Thymus (tissue), 11 donors: ENCODE measurements around the gene RNF26. TPM values are rescaled to one million over a fixed set of nuclear protein-coding genes. Genes with fewer than 3 reads are reported as not detected.

Source experiments
- DNase-seq, 9 donors: peaks; one replicate each; pipeline ENCODE4 v3.0.0-alpha.2; 2013; ENCODE audit warnings: low spot score in 9 of 9, low read depth in 6 of 9, missing footprints in 1 of 9
- H3K27ac ChIP-seq, 2 donors: one replicate each; pipeline ENCODE4 v1.5.1; 2013; ENCODE audit warnings: control low read depth in 1 of 2, low read depth in 1 of 2, low read length in 1 of 2, mild to moderate bottlenecking in 1 of 2, moderate library complexity in 1 of 2
- H3K27me3 ChIP-seq, 2 donors: one replicate each; pipeline ENCODE4 v1.5.1; 2013; ENCODE audit warnings: low read length in 1 of 2; ENCODE audit not compliant: control insufficient read depth in 2 of 2, insufficient read depth in 1 of 2
- H3K36me3 ChIP-seq, 2 donors: one replicate each; pipeline ENCODE4 v1.5.1; 2013; ENCODE audit warnings: low read length in 1 of 2, mild to moderate bottlenecking in 1 of 2, moderate library complexity in 1 of 2; ENCODE audit not compliant: control insufficient read depth in 2 of 2, insufficient read depth in 2 of 2
- H3K4me1 ChIP-seq, 2 donors: one replicate each; pipeline ENCODE4 v1.5.1; 2013; ENCODE audit warnings: low read length in 2 of 2; ENCODE audit not compliant: control insufficient read depth in 2 of 2, insufficient read depth in 2 of 2
- H3K4me3 ChIP-seq, 2 donors: one replicate each; pipeline ENCODE4 v1.5.1; 2013; ENCODE audit warnings: low read length in 2 of 2, control low read depth in 1 of 2, mild to moderate bottlenecking in 1 of 2
- H3K9me3 ChIP-seq, 2 donors: one replicate each; pipeline ENCODE4 v1.5.1; 2013; ENCODE audit warnings: low read length in 1 of 2, mild to moderate bottlenecking in 1 of 2; ENCODE audit not compliant: control insufficient read depth in 2 of 2, insufficient read depth in 1 of 2
- WGBS: extraction: QIAGEN DNeasy Blood & Tissue Kit; methylation state at CpG from one replicate; pipeline ENCODE4 v1.1.7; 2013; 5-methylcytosine and 5-hydroxymethylcytosine counted together
- polyA plus RNA-seq: library from polyadenylated mRNA; stranded (reverse); fragments of 200-250 nt; gene quantifications from one replicate; pipeline ENCODE4 v1.2.3, GENCODE V29; 2013
- total RNA-seq: library from RNA; stranded (reverse); fragments of 120-200 nt; gene quantifications from one replicate; pipeline ENCODE4 v1.2.4, GENCODE V29; 2013
- donor health status: healthy.

The RNF26 gene
- total and polyA plus RNA-seq, 2 donors = 2.7 to 9.0 TPM

DNA sequence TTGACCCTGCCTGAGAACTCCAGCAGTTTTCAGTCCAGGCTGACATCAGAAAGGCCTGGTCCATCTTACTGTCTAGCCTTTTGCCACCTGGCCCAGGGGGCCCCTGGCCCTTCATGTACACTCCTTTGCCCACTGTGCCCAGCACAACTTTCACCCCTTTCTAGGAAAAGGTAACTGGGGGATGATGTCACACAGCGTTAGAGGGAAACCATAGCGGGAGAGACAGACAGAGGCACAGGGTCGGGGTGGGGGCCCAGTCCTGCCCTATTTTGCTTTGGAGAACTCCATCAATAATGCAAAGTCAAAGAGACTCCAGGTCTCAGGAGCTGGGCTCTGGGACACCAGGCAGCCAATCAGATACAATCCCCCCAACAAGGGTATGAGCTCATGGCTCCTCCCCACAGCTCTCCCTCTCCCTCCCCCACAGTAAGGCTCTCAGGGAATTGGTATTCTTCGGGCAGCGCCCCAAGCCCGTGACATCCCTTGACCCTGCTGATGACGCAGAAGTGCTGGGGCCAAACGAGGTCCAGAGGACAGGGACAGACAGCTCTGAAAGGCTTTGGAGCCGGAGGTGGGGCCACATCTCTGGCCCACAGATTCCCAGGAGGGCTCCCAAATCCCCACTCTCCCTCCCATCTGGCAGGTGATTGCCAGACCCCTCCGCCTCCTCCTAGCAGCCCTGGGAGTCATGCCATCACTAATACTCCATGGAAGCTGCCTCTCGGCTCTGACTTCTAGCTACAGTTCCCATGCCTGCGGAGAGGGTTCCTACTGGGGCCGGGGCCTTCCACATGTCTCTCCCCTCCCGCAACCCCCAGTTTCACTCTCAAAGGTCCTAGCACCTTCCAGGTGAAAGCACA, 41.2 kb downstream of the RNF26 start:
- H3K36me3 ChIP-seq = no peaks in the 10 kb centered on the region
- peaks cover 2 to 18% of the 10 kb centered on the region in 2 donors for H3K27me3 ChIP-seq
- H3K4me3 ChIP-seq = no peak overlapping the region
- WGBS = 85% methylated on average over 14 of the region's 14 CpGs
- no peak for DNase-seq
- no peaks in the 10 kb centered on the region for H3K9me3 ChIP-seq
- peaks cover under 1 to 23% of the 10 kb centered on the region in 2 donors for H3K4me1 ChIP-seq
- H3K27ac ChIP-seq = peak overlapping the region in 1 of 2 donors; percentile 64

DNA sequence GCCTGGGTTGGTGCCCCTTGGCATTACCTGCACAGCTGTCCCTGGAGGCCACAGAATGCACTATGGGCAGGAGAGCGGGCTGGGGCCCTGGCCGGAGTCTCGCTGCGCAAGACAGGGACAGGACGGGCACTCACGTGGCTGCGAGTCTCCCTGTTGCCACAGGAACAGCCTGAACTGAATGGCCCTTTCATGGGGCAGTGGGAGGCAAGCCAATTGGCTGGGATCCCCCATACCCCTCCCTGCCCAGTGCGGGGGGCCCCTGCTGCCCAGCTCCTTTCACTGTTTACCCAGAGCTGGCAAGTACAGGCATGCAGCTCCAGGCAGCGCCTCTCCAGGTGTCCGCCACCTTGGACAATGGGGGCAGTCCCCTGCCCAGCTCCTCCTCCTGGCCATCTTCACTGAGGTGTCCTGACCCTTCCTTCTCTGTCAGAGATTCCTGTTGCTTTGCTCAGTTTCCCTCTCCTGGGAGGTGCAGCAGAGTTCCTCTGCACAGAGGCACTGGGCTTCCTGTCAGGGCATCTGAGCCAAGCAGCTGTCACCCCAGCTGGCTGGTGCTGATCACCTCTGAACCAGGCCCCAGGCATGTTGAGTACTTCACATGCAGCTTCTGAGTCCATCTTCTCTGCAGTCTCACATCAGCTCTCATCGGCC, 42.0 kb downstream of the RNF26 start:
- H3K27me3 ChIP-seq = peaks cover 5 to 20% of the 10 kb centered on the region in 2 donors
- 95% methylated on average over 11 of the region's 11 CpGs for WGBS
- H3K27ac ChIP-seq = peak overlapping the region in 1 of 2 donors; percentile 64
- no peaks in the 10 kb centered on the region for H3K36me3 ChIP-seq
- H3K4me3 ChIP-seq = no peak overlapping the region
- no peaks in the 10 kb centered on the region for H3K9me3 ChIP-seq
- DNase-seq = no peak
- H3K4me1 ChIP-seq = peaks cover 7 to 25% of the 10 kb centered on the region in 2 donors

DNA sequence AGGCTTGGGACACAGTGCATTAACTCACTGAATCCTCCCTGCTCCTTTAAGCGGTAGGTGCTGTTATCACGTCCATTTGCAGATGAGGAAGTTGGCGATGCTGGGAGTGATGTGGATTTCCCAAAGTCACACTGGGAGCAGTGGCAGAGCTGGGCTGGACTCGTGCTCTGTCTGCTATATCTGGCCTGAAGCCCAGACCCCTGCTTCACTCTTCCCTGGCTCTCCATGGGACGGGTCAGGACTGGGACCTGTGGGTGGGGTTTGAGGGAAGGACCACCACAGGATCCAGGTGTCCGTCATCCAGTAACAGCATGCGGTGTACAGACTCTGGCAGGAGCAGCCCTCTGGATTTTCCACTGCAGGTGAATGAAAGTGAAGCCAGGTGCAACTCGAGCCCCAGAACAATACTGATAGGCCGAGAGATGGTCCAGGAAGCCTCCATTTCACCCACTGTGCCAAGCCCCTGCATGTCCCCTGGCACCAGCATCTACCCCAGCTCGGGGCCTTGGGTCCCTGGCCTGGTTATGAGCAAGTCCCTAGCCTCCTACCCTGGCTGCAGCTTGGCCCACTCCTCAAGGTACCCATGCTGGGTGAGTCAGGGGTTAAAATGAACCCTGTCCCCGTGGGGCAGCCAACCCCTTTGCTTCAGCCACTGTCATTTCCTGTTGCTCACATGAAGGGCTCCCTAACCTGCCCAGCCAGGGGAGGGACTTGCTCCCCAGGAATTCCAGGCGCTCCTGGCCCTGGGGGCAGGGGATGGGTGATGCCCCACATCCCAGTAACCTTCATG, 43.0 kb downstream of the RNF26 start:
- H3K36me3 ChIP-seq = no peaks in the 10 kb centered on the region
- H3K4me1 ChIP-seq = peaks cover 12 to 32% of the 10 kb centered on the region in 2 donors
- H3K4me3 ChIP-seq = no peak overlapping the region
- H3K27ac ChIP-seq = peak overlapping the region in 1 of 2 donors; percentile 4
- WGBS = 78% methylated on average over 12 of the region's 12 CpGs
- no peaks in the 10 kb centered on the region for H3K9me3 ChIP-seq
- H3K27me3 ChIP-seq = peaks cover 5 to 21% of the 10 kb centered on the region in 2 donors
- DNase-seq = no peak

DNA sequence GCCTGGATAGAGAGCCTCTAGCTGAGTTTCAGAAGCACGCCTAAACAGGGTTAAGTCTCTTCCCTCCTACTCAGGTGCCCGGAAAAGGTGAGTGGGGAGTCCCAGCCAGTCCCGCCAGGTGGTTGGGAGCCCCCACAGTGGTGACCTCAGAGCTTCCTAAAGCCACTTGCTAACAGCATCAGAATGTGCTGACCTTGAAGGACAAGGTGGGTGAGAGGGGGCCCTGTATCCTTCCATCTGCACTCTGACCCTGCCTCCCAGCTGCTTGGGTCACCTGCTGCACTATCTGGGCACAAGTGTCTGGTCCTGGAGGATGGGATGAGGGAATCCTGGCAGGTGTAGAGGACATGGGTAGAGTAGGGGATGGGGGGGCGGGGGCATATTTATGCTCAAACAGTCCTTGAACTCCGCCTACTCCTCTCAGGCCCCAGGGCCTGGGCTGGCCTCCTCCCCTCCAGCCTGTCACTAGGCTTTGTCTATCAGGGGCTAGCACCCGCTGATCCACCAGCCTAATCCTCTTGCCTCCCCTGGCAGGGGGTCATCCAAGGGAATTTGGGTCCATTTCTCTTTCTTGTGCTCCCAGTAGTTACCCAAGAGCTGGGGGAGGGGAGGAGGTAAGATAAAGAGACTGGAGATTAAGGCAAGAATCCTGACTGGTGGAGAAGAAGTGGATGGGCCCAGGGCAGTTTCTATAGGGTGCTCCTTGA, 43.8 kb downstream of the RNF26 start:
- Histone ChIP-seq H3K27me3 (peaks cover 7 to 26% of the 10 kb centered on the region in 2 donors), H3K27ac (peak overlapping the region in 1 of 2 donors; percentile 4), H3K4me1 (peaks cover 12 to 32% of the 10 kb centered on the region in 2 donors), H3K4me3 (no peak overlapping the region), H3K36me3 (no peaks in the 10 kb centered on the region), H3K9me3 (no peaks in the 10 kb centered on the region)
- no peak for DNase-seq
- 90% methylated on average over 6 of the region's 6 CpGs for WGBS

DNA sequence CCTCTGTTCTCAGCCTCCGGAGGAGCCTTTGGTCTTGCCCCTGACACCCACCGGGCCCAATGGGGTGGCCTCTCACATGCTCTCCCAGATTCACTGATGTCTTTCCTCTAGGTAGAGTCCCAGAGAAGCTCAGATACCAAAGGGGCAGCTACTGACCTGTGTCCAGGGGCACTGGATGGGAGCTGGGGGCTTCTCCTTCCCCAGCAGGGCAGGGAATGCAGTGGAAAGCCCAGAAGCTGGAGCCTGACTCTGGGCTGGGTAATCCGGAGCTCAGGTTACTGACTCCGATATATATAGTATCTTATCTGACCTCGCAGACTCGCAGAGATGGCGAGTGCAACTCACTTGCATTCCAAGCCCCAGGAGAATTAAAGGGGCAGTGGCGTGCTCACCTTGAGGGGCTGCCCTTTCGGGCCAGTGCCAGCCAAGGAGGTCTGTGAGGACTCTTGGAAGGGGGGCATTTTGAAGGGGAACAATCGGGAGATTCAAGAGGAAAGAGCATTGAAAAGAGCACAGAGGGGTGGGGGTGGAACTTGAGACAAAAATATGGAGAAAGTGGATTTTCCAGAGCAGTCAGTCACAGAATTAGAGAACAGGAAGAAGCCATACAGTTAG, 44.6 kb downstream of the RNF26 start:
- H3K4me1 ChIP-seq = peaks cover 12 to 29% of the 10 kb centered on the region in 2 donors
- H3K27me3 ChIP-seq = peaks cover 7 to 32% of the 10 kb centered on the region in 2 donors
- H3K36me3 ChIP-seq = no peaks in the 10 kb centered on the region
- no peak for DNase-seq
- H3K4me3 ChIP-seq = no peak overlapping the region
- no peaks in the 10 kb centered on the region for H3K9me3 ChIP-seq
- 92% methylated on average over 10 of the region's 10 CpGs for WGBS
- no peak overlapping the region for H3K27ac ChIP-seq

DNA sequence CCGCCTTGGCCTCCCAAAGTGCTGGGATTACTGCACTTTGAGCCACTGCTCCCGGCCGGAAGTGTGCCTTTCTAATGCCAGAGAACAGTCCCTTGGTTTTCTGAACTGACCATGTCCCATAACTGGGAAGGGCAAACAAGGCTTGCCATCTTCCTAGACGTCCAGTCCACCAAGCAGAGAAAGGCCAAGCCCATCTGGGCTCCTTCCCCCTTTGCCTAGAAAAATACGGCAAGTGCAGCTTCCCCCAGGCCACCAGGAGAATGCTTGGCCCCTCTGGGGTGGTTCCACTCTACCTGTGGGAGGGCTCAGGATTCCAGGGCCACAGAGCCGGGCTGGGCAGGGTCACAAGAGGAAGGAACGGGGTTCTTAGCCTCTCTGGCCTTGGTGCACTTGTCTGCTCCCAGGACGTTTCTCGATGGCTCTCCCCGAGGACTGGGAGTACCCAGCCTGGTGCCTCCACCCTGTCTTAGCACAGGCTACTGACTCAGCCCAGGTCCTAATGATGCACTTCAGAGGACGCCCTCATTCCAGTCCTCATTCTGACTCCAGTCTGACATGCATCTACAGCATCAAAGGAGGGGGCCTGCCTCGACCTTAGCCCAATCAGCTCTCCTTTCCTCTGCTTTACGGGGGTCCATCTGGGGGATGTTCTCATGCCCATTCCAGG, 46.0 kb downstream of the RNF26 start:
- Histone ChIP-seq H3K27ac (no peak overlapping the region), H3K9me3 (no peaks in the 10 kb centered on the region), H3K36me3 (no peaks in the 10 kb centered on the region), H3K4me1 (peaks cover 12 to 29% of the 10 kb centered on the region in 2 donors), H3K4me3 (no peak overlapping the region), H3K27me3 (peaks cover 7 to 32% of the 10 kb centered on the region in 2 donors)
- whole genome bisulfite sequencing = 89% methylated on average over 13 of the region's 13 CpGs
- DNase-seq = no peak

DNA sequence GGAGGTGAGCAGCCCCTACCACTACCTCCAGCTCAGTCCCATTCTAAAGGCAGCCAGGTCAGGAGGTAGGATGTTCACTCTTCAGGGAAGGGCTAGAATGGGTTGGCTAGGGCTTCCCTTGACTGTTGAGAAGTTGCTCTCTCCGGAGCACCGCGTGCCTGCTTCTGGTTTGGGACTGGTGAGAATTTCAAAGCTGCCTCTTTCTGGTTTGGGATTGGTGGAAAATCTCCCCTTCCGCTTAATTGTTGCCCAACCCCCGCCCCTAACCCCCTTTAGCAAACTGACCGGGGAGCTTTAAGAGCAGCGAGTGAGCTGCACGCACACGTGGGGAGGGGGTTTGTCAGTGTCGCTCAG, 46.5 kb downstream of the RNF26 start:
- Histone ChIP-seq H3K27ac (no peak overlapping the region), H3K27me3 (peaks cover 7 to 32% of the 10 kb centered on the region in 2 donors), H3K9me3 (no peaks in the 10 kb centered on the region), H3K4me3 (peak overlapping the region; percentile 40 to 51), H3K36me3 (no peaks in the 10 kb centered on the region), H3K4me1 (peaks cover 12 to 29% of the 10 kb centered on the region in 2 donors)
- peak in 1 of 9 donors; percentile 37 for DNase-seq
- WGBS = 10% methylated on average over 10 of the region's 10 CpGs
